H1 (cell line): ENCODE measurements around the gene MPST. TPM values are rescaled to one million over a fixed set of nuclear protein-coding genes. Genes with fewer than 3 reads are reported as not detected.

Source experiments
- CHD7 ChIP-seq: fragments of 300-600 bp; sonication (generic); IDR thresholded peaks from 2 replicates; pipeline ENCODE4 v1.7.1; 2012; ENCODE audit warnings: low read length, moderate library complexity, mild to moderate bottlenecking, inconsistent platforms; ENCODE audit not compliant: insufficient replicate concordance
- polyA plus RNA-seq, 7 experiments: library from polyadenylated mRNA; depleted of rRNA in 3 of 7; stranded (reverse) in 5 of 7; unstranded in 2 of 7; fragments of >200 nt in 5 of 7; fragments of 200-250 nt in 2 of 7; gene quantifications; 1 replicate in 5 of 7; 2 replicates in 1 of 7; 4 replicates in 1 of 7; pipeline versions ENCODE4 v1.2.1 to v1.2.3, GENCODE V29; 2011 to 2013; ENCODE audit warnings: missing spikeins in 2 of 7, mixed read lengths in 2 of 7
- total RNA-seq: library from RNA; stranded (reverse); fragmentation: NEBNext Ultra II Directional; extraction: Animal tissue kit (Norgen Biotek cat#: 25700); gene quantifications from 2 replicates; pipeline ENCODE4 v1.2.1, GENCODE V29; 2021

Gene MPST
- total and polyA plus RNA-seq, 2 of the 8 experiments (the other 6 are each of a cell fraction or from before 2014, with no cell fraction given): 86.0 to 124 TPM

GRCh38 chr22:37000676-37001534, 18.6 kb upstream of the MPST start (continued):
- no peak for TF ChIP-seq CHD7
